GM12801 (cell line): ENCODE results near the gene FAM124A.

ENCODE experiments used
- TF ChIP-seq, protein P1 (sequence below): IDR thresholded peaks from one replicate; pipeline ENCODE4 v1.5.1; 2011; ENCODE audit warnings: control low read depth; ENCODE audit not compliant: insufficient read length; ENCODE audit errors: extremely low read depth

FAM124A gene

DNA sequence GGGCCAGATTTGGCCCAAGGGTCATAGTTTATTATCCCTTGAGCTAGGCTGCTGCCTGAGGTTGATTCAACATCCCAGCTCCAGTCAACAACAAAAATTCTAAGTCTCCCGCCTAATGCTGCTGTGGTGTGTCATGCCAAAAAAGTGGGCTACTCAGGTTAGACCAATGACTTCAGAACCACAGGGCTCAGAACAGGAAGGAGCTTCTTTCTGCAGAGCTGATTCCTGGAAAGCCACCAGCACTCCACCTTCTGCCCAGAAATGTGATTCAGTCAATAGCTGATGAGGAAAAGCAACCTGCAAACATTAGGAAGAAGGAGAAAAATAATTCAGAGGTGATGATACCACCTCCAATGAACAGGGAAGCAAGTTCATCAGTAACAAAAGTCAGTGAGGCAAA is 61.2 kb downstream of the FAM124A start:
- TF ChIP-seq, protein P1, sequence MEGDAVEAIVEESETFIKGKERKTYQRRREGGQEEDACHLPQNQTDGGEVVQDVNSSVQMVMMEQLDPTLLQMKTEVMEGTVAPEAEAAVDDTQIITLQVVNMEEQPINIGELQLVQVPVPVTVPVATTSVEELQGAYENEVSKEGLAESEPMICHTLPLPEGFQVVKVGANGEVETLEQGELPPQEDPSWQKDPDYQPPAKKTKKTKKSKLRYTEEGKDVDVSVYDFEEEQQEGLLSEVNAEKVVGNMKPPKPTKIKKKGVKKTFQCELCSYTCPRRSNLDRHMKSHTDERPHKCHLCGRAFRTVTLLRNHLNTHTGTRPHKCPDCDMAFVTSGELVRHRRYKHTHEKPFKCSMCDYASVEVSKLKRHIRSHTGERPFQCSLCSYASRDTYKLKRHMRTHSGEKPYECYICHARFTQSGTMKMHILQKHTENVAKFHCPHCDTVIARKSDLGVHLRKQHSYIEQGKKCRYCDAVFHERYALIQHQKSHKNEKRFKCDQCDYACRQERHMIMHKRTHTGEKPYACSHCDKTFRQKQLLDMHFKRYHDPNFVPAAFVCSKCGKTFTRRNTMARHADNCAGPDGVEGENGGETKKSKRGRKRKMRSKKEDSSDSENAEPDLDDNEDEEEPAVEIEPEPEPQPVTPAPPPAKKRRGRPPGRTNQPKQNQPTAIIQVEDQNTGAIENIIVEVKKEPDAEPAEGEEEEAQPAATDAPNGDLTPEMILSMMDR, result no peak

DNA sequence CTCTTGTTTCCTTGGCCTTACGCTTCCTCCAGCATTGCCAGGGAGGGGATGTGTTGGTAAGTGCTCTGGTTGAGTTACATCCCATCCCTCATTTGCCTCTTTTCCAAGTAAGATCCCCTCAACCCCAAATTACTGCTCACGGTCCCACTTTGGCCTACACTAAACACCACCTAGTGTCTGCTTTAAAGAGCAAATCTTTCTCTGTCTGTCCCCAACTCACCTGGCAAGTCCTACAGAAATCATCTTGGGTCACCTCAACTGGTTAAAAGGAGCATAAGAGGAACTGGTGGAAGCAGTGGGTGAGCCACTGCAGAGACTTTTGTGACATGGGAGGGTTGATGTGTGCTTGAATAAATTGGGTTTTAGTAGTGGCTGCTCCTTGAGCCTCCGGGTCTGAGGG is 62.1 kb downstream of the FAM124A start:
- TF ChIP-seq, protein P1, result no peak

DNA sequence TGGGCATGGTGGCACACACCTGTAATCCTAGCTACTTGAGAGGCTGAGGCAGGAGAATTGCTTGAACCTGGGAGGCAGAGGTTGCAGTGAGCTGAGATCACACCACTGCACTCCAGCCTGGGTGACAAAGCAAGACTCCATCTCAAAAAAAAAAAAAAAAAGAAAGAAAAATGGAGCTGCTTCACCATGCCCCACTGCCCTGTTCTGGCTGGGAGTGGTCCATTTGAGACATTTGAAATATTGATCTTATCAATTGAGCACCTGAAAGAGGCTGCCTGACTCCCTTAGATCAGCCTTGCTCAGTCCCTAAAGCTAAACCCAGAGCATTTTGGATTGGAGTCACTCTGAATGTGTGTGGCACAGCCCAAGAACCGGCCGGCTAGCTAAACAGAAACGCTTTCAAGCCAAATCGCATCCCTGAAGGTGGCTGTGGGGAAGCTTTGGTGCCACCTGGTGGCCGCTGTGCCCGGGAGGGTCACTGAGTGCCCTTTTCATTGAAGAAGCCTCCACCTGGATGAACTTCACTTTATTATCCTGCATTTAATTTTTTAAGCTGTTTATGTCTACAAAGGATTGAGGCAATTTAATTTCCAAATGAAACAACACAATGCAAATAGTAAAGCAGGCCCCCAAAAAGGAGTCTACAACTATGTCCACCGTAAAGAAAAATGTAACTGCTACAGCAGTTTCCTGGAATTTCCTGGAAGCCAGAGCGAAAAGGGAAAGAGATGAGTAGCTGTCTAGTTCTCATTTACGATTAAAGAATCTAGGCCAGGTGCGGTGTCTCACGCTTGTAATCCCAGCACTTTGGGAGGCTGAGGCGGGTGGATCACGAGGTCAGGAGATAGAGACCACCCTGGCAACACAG is 64.2 kb downstream of the FAM124A start:
- TF ChIP-seq, protein P1, result no peak

DNA sequence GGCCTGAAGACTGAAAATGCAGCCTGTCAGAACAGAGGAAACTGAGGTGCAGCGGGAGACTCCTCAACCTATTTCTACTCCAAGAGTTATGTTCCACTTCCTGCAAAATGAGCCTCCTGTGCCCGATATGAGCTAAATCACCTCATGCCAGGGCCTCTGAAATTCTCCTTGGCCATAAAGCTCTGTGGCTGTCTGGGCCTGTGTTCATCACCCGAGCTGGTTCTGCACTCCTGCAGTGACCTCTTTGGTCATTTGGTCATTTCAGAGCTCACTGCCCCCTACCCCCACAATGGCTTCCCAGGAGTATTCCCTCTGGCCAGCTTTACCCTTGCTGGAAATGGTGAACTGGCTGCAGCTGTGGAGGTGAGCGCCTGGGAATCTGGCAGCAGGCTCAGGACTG is 65.6 kb downstream of the FAM124A start:
- TF ChIP-seq, protein P1, result no peak

DNA sequence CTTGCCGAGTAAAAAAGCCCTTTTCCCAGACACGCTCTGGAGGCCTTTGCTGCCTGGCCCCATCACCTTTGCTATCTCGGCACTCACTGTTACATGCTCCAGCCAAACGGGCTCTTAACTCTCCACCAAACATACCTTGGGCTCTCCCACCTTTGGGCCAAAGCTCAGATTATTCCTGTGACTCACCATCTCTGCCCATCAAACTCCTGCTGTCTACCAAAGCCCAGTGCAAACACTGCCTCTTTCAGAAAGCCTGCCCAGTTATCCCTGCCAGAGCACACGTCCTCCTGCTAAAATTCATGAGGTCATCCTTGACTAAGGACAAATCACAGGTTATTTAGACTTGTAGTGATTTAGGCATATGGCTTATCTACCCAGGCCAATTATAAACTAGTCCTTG is 69.1 kb downstream of the FAM124A start:
- TF ChIP-seq, protein P1, result no peak

DNA sequence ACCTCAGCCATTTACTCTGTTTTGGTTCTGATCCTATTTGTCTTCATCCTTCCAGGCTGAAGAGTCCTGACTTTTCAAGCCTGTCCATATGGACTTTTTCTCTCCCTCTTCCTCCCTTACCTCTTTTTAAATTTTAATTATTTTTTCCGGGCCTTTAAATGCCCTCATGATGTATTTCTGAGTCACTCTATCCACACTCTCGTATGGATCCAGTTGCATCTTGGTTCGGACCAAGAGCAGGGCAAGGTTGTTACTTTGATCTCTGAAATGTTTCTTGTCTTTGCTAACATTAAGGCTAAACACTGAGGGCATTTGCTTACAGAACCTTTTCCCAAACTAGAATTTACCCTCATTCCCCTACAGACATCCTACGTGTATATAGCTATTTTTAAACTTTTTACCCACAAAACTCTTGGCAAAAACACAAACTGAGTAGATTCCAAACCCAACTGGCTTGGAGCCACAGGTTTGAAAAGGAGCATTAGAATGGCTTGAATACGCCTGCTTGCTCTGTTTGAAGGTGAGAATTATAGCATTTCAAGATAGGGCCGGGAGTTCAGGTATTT is 69.9 kb downstream of the FAM124A start:
- TF ChIP-seq, protein P1, result no peak

DNA sequence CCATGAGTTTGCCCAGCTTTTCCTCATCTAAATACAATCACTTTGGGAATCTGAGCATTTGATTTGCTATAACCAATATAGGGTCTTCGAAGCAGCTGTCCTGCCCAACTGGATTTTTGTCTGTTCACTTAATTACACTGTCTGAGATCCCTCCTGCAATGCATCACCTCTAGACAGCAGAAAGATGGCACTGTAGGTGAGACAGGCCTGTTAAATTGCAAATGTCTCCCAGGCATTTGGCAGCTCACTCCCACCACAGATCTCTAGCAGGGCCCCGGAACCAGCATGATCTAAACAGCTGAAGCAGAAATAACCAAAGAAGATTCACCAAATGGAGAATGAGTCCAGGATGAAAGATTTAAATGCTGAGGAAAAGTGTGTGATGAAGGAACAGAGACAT is 75.4 kb downstream of the FAM124A start:
- TF ChIP-seq, protein P1, result no peak
